GM12878 (cell line): ENCODE measurements around the gene ATXN2.

ENCODE experiments used
- CEBPB ChIP-seq, 2 experiments: fragments of 150-350 bp in 1 of 2; IDR thresholded peaks; 2 replicates each; pipeline ENCODE4 v1.6.1; 2012 to 2014; ENCODE audit warnings: low read depth in 2 of 2, low read length in 2 of 2, borderline replicate concordance in 1 of 2, inconsistent platforms in 1 of 2
- MXI1 ChIP-seq: fragments of 150-350 bp; IDR thresholded peaks from 2 replicates; pipeline ENCODE4 v1.6.1; 2011; ENCODE audit warnings: low read depth, mild to moderate bottlenecking, inconsistent platforms, low read length, improper control_type of control experiment
- POLR2A ChIP-seq: IDR thresholded peaks from 2 replicates; pipeline ENCODE4 v1.6.1; 2011; ENCODE audit warnings: low read depth, mild to moderate bottlenecking, low read length
- POLR2AphosphoS2 ChIP-seq: IDR thresholded peaks from 2 replicates; pipeline ENCODE4 v1.6.1; 2011; ENCODE audit warnings: low read depth, mild to moderate bottlenecking, low read length, improper control_type of control experiment, moderate library complexity
- RFX5 ChIP-seq: IDR thresholded peaks from 2 replicates; pipeline ENCODE4 v1.6.1; 2011; ENCODE audit warnings: low read depth, low read length, improper control_type of control experiment
- SIX5 ChIP-seq: IDR thresholded peaks from 2 replicates; pipeline ENCODE4 v1.6.1; 2011; ENCODE audit warnings: mild to moderate bottlenecking, low read depth, low read length, moderate library complexity; ENCODE audit not compliant: severe bottlenecking
- WRNIP1 ChIP-seq: IDR thresholded peaks from 2 replicates; pipeline ENCODE4 v1.6.1; 2011; ENCODE audit warnings: low read depth, low read length, improper control_type of control experiment, borderline replicate concordance
- TF ChIP-seq, protein P1 (sequence below): IDR thresholded peaks from 2 replicates; pipeline ENCODE4 v1.6.1; 2011; ENCODE audit warnings: low read depth, low read length, improper control_type of control experiment, borderline replicate concordance
- TF ChIP-seq, protein P2 (sequence below), 3 experiments: IDR thresholded peaks in 2 of 3; conservative IDR thresholded peaks in 1 of 3; 2 replicates each; pipeline ENCODE4 v1.5.1; 2011; ENCODE audit warnings: low read depth in 3 of 3, low read length in 3 of 3, mild to moderate bottlenecking in 3 of 3, control low read depth in 2 of 3, moderate library complexity in 2 of 3, inconsistent platforms in 1 of 3, mixed read lengths in 1 of 3; ENCODE audit not compliant: control insufficient read depth in 2 of 3, insufficient read depth in 1 of 3; ENCODE audit errors: extremely low read depth in 1 of 3
- TF ChIP-seq, protein P3 (sequence below): fragments of 450-650 bp; IDR thresholded peaks from 2 replicates; pipeline ENCODE4 v1.6.1; 2014; ENCODE audit warnings: mild to moderate bottlenecking
- TF ChIP-seq, protein P4 (sequence below): IDR thresholded peaks from 2 replicates; pipeline ENCODE4 v1.6.1; 2011; ENCODE audit warnings: borderline replicate concordance, low read depth, mild to moderate bottlenecking, moderate library complexity, mixed read lengths, low read length; ENCODE audit not compliant: insufficient read depth; ENCODE audit errors: extremely low read length

DNA sequence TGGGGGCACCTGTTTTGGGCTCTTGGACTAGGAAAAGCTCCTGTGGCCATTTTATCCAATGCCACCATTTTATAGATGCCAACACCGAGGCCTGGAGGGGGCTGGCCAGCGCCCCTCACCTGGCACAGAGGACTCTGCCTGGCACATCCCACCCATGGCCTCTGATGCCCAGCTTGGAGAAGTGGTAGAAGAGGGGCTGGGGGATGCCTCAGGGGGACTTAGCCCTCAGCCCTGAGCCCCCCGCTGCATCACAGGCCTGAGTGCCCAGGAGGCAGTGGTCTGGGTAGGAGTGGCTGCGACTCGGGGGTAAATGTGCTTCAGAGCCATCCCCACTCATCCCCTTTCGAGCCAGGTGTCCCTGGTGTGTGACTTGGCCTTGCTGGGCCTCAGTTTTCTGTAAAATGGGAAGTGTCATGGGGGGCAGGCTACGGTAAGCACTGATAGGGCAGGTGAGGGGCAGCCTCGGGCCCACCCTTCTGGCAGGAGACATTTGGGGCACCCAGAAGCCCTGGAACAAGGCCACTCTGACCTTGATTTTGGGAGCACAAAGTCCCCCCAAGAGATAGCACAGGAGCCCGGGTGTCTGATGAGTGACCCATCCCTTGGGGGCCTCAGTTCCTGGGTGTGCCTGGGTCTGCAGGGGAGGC lies 170.9 kb downstream of the ATXN2 start:
- no peak for TF ChIP-seq CEBPB (IDR thresholded peaks at IDR 0.05; ENCODE audit: borderline replicate concordance in 1 of 2, low read depth in 2 of 2, low read length in 2 of 2)
- TF ChIP-seq POLR2A, result no peak; the same call in 1 of the 2 replicates
- TF ChIP-seq POLR2AphosphoS2, result 0 out of 2 replicates have a peak, but pooled peaks have one; percentile 18
- TF ChIP-seq, protein P1, sequence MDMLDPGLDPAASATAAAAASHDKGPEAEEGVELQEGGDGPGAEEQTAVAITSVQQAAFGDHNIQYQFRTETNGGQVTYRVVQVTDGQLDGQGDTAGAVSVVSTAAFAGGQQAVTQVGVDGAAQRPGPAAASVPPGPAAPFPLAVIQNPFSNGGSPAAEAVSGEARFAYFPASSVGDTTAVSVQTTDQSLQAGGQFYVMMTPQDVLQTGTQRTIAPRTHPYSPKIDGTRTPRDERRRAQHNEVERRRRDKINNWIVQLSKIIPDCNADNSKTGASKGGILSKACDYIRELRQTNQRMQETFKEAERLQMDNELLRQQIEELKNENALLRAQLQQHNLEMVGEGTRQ, result no peak
- no peak for TF ChIP-seq RFX5
- TF ChIP-seq SIX5, result no peak
- TF ChIP-seq, protein P2, sequence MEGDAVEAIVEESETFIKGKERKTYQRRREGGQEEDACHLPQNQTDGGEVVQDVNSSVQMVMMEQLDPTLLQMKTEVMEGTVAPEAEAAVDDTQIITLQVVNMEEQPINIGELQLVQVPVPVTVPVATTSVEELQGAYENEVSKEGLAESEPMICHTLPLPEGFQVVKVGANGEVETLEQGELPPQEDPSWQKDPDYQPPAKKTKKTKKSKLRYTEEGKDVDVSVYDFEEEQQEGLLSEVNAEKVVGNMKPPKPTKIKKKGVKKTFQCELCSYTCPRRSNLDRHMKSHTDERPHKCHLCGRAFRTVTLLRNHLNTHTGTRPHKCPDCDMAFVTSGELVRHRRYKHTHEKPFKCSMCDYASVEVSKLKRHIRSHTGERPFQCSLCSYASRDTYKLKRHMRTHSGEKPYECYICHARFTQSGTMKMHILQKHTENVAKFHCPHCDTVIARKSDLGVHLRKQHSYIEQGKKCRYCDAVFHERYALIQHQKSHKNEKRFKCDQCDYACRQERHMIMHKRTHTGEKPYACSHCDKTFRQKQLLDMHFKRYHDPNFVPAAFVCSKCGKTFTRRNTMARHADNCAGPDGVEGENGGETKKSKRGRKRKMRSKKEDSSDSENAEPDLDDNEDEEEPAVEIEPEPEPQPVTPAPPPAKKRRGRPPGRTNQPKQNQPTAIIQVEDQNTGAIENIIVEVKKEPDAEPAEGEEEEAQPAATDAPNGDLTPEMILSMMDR (IDR thresholded peaks at IDR 0.05 in 2 of 3, conservative IDR thresholded peaks at IDR 0.05 in 1 of 3; ENCODE audit: control insufficient read depth in 2 of 3, extremely low read depth in 1 of 3, insufficient read depth in 1 of 3, low read depth in 3 of 3, low read length in 3 of 3), result no peak
- TF ChIP-seq, protein P3, sequence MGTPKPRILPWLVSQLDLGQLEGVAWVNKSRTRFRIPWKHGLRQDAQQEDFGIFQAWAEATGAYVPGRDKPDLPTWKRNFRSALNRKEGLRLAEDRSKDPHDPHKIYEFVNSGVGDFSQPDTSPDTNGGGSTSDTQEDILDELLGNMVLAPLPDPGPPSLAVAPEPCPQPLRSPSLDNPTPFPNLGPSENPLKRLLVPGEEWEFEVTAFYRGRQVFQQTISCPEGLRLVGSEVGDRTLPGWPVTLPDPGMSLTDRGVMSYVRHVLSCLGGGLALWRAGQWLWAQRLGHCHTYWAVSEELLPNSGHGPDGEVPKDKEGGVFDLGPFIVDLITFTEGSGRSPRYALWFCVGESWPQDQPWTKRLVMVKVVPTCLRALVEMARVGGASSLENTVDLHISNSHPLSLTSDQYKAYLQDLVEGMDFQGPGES, result no peak
- TF ChIP-seq WRNIP1, result no peak
- TF ChIP-seq MXI1, result no peak
- TF ChIP-seq, protein P4, sequence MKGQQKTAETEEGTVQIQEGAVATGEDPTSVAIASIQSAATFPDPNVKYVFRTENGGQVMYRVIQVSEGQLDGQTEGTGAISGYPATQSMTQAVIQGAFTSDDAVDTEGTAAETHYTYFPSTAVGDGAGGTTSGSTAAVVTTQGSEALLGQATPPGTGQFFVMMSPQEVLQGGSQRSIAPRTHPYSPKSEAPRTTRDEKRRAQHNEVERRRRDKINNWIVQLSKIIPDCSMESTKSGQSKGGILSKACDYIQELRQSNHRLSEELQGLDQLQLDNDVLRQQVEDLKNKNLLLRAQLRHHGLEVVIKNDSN, result no peak
